Erythroblast (primary cell): ENCODE measurements around the gene SLC2A3.
A peak's percentile ranks its signal among the peaks of the same experiment; 100 is the strongest.
"Not testable (repeated sequence)": the region's sequence is repeated elsewhere in the genome, so short reads cannot be mapped to it uniquely, and the experiment has no call there.

Experiments
- DNase-seq, 2 experiments: peaks; one replicate each; lab custom pipeline; 2025; lab: John Stamatoyannopoulos, UW
- GATA1 ChIP-seq: IDR thresholded peaks from 2 replicates; pipeline ENCODE4 v1.6.1; 2011; ENCODE audit warnings: low read depth, mild to moderate bottlenecking, control low read depth, low read length, moderate library complexity
- POLR2A ChIP-seq: IDR thresholded peaks from 2 replicates; pipeline ENCODE4 v1.6.1; 2011; ENCODE audit warnings: mild to moderate bottlenecking, low read length

SLC2A3 gene

GRCh38 chr12:7915661-7916403, 20.2 kb downstream of the SLC2A3 start:
- no peak for TF ChIP-seq POLR2A
- TF ChIP-seq GATA1 = no peak
- peak in 1 of 2 experiments; percentile 12 for DNase-seq

GRCh38 chr12:7910106-7910505, 25.9 kb downstream of the SLC2A3 start:
- not testable (repeated sequence) for DNase-seq

GRCh38 chr12:7907009-7907408, 29.0 kb downstream of the SLC2A3 start:
- peak; percentile 72 to 82 for DNase-seq
- no peak for TF ChIP-seq POLR2A
- no peak for TF ChIP-seq GATA1

- not testable (repeated sequence) for DNase-seq
Measured at GRCh38 chr12:7906303-7906702, 29.7 kb downstream of the SLC2A3 start.

DNA sequence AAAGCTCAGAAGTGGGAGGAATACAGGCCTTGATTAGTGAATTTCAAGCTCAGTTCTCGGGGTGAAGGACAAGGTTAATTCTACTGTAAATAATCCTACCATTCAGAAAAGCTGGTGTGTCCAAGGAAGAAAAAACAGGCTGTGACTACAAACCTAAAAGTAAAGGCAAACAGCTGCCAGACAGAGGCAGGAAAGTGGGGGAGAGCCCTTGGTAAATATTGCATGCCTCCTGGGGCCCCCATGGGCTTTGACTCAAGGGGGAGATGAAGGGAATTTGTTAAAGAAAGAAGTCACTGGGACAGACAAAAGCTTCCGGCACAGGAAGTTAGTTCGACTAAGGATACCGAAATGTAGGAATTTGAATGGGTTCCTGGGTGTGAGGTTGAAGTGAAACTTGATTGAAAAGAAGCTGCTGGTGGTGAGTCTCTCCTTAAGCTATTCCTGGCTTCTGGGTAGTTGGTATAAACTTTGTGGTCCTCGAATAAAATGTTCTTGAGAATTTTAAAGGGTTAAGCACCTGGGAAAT, 30.3 kb downstream of the SLC2A3 start:
- DNase-seq = not testable (repeated sequence)

- TF ChIP-seq GATA1 (no peak), POLR2A (no peak)
Measured at GRCh38 chr12:7905071-7905470, 30.9 kb downstream of the SLC2A3 start.

GRCh38 chr12:7902416-7902815, 33.6 kb downstream of the SLC2A3 start:
- DNase-seq = not testable (repeated sequence)

More at GRCh38 chr12:7905071-7905470, 30.9 kb downstream of the SLC2A3 start:
- peak; percentile 56 to 66 for DNase-seq

- no peak for DNase-seq
- TF ChIP-seq GATA1 (no peak), POLR2A (no peak)
Measured at GRCh38 chr12:7899755-7900154, 36.2 kb downstream of the SLC2A3 start.

DNA sequence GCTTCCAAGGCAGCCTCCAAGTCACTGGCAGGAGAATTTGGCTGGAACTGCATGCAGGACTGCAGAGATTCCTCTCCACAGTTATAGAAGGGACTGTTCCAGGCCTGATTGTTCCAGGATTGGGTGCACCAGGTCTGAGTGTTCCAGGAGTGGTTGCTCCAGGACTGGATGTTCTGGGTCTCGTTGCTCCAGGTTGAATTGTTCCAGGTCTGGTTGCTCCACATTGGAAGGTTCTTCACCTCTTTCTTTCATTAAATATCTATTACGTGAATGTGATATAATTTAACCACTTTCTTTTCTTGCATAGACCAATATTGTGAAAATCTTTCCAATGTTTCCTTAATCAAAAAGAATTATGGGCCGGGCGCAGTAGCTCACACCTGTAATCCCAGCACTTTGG, 39.3 kb downstream of the SLC2A3 start:
- DNase-seq = not testable (repeated sequence)

GRCh38 chr12:7892186-7892980, 43.6 kb downstream of the SLC2A3 start:
- DNase-seq = no peak
- TF ChIP-seq POLR2A = no peak
- no peak for TF ChIP-seq GATA1

- TF ChIP-seq GATA1 (no peak), POLR2A (no peak)
- no peak for DNase-seq
Measured at GRCh38 chr12:7884689-7885088, 51.3 kb downstream of the SLC2A3 start.

- DNase-seq = not testable (repeated sequence)
Measured at GRCh38 chr12:7881736-7882120, 54.3 kb downstream of the SLC2A3 start.

- DNase-seq = not testable (repeated sequence)
Measured at GRCh38 chr12:7880952-7881735, 54.8 kb downstream of the SLC2A3 start.

- no peak for DNase-seq
- TF ChIP-seq GATA1 = no peak
- no peak for TF ChIP-seq POLR2A
Measured at GRCh38 chr12:7879246-7879645, 56.7 kb downstream of the SLC2A3 start.
